Renal cortical epithelial cell (primary cell): Measurements from ENCODE around the gene KDSR. TPM values are rescaled to one million over a fixed set of nuclear protein-coding genes. Genes with fewer than 3 reads are reported as not detected.

Source experiments
- DNase-seq: peaks from one replicate; pipeline ENCODE4 v3.0.0-alpha.2; 2011; ENCODE audit warnings: low read depth
- total RNA-seq: library from RNA; depleted of rRNA; stranded (reverse); fragments of >200 nt; gene quantifications from 2 replicates; pipeline ENCODE4 v1.2.3, GENCODE V29; 2014

KDSR gene
- total RNA-seq: 26.2 and 75.1 TPM in 2 replicates

DNA sequence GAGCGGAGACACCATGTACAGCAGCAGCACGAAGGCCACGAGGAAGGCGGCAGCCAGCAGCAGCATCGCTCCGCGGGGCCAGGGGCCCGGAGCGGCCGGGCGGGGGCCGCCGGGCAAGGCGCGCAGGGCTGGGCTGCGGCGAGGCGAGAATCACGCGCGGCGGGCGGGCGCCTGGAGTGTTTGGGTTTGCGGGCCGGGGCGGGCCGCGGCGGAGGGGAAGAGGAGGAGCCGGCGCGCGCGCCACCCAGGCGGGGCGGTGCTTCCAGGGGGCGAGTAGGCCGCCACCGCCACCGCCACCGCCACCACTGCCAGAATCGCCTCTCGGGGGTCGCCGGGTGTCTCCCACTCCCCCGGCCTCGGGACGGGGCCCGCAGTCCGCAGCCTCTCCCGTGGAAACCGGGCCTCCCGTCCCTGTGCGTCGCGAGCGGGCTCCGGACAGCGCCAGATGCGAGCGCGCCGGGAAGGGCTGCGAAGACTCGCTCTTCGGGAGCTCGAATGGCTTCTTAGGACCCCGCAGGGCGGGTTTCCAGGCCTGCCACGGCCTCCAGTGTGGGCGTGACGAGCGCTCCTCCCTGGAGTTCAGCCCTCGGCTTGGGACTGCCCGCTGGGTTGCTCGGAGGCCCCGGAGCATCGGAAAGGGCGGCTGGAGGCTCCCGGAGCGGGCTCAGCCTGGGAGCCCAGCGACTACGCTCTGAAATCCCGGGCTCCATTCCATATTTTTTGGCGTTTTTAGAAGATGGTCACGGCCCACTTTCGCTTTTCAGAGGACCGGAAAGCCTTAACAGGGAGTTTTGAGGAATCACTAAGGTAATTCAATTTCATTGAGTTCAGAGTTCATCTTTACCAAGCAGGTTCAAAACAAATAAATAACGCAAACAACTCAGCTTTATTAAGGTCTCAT lies at the start of gene KDSR:
TSS of gene KDSR (minus strand) at position 154 of the 901 bp plus-strand sequence. CDS start at position 66, 88 bp downstream.
- DNase-seq: peak; percentile 95

GRCh38 chr18:63412953-63413352 lies 45.9 kb upstream of the KDSR start:
- DNase-seq: no peak

DNA sequence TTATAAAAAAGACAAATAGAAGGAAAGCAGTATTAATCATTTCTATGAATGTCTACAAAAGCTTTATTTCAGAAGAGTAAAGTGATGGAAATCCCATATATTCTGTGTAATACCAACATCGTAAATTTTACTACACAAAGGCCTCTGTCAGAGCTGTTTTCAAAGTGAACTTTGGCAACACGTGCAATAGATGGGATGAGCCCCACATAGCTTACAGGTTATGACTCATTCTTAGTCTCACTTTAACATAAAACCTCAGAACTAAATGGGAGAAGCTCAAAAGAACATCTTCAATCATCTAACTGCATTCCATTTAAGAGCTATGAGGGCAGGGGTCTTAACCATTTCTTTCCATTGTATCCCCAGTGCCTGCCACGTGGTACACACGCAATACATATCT lies 43.8 kb upstream of the KDSR start:
- DNase-seq: peak; percentile 72

DNA sequence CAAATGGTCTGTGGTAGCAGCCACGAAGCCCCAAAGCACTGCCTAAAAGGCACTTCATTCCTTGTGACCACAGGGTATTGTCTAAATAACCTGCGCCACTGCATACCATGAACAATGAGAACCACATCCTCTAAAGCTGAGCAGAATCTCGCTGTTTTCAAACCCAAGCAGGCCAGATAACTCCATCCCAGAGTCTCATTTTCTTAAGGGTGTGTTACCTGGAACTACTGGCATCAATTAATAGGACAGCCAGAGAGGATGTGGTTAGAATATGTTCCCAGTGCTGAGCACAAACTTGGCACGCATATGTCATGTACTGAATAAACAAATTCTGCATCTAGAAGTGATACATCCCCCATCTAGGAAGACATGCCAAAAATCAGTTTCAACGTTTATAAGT lies 42.3 kb upstream of the KDSR start:
- DNase-seq: no peak

DNA sequence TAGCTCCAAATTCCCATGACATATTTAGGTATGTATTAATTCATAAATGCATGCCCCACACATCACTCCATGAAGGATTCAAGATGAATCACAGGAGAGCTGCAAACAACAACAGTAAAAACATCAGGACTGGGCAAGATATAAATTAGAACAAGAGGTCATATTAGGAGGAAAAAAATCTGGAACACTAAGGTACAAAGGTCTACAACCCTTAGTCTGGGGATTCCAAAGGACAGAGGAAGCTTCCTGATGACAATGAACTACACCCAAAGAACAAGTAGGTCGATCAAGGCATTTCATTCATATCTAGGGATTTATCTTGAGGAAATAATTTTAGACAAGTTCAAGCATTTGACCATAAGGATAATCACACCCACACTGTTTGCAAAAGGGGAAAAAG lies 40.7 kb upstream of the KDSR start:
- DNase-seq: no peak

GRCh38 chr18:63405986-63406385 lies 39.0 kb upstream of the KDSR start:
- DNase-seq: no peak

DNA sequence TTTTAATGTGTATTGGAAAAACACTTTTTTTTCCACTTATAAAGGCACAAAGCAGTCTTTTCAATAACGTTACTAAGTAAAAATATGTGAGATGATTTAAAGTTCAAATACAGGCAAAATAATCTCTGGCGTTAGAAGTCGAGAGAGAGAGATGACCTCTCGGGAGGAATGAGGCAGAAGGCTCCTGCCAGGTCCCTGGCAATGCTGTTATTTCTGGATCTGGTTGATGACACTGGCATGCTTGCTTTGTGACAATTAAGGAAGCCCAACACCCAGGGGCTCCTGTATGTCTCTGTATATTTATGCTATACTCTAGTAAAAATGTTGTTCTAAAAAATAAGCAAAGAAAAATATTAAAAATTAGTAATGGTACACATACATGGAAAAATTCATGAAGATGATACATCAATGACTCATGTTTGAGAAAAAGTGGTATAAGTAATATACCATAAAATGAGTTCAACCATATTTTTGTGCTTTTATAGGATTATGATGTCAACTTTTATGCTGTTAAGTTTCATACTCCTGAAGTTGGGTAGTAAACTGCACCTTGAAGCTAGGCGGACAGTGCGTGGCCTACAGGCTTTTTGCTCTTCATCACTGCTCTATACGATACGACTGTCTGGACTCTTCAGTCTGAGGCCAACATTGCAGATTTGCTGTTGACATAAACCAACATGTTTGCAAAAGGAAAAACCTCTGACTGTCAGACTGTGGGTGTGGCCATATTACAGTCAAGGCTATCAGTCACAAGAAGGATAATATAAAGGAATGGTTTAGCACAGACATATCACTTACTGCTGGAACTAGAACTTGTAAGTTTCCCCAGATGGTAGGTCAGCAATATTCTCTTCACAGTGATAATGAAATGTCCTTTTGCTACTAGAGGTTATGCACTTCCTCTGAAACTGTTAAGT lies 35.5 kb upstream of the KDSR start:
- DNase-seq: no peak

- no peak for DNase-seq
Measured at GRCh38 chr18:63399300-63399699, 32.3 kb upstream of the KDSR start.

DNA sequence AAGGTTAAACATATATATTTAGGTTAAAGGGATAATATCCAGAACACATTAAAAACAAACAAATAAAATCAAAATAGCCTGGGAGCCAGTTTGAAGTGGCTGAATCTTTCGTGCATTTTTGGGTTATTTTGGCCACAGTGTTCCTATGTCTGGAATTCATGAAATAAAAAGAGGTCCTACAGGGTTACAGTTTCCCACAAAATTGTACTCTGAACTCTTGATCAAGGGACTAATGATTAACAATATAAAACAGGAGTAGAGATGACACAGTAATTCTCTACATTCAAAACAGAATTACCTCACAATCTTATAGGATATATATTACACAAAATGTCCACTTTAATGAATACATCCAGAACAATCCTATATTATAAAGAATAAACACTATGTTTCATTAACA lies 30.3 kb upstream of the KDSR start:
- DNase-seq: no peak

DNA sequence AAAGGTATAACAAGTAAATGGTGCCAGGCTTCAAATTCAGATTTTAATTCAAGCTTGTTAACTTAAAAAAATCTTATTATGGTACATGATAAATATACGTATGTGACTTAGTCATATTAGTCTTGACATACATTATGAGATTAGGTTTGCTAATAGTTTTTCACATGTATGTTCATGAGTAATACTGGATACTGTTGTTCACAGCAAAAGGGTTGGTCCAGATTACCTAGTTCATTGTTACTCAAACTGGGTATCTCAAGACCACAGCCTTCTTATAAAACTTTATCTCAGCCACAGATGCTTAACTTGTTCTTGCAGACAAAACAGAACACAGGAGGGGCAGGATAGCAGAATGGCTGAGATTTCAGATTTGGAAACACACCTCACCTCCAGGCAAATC lies 28.5 kb upstream of the KDSR start:
- no peak for DNase-seq

DNA sequence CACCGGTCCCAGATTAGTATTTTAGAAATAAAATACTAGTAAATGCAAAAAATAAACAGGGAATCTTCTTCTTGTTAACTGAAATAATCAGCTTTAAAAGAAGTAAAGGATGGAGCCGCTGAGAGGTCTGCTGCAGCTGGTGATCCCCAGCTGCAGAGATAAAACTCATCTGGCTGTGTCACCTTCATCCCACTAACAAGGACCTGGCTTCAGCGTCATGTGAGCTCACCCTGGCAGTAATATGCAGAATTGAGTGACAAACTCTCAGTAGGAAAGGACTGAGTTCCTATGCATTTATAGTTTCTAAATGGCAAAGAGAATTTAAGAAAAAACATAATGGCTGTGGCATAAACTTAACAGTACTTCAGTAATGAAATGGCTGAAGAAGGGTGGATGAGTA lies 27.9 kb upstream of the KDSR start:
- DNase-seq: no peak

DNA sequence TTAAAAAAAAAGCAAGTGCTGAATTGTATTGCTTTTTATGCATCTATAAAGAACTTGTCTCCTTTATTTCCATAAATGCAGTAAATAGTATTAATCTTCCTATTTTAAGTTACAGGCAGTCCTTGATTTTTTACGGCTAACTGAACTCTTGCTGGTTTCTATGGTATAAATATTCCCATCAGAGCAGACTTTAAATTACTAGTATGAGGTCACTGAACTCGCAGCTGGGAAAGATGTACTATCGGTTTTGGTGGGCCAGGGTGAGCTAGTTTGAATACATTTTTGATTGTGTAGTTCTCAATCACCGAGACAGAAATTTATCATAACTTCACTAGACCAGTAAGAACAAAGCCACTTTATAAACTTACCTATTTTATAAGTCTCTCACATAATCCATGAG lies 20.9 kb upstream of the KDSR start:
- DNase-seq: no peak

GRCh38 chr18:63382843-63383242 lies 15.8 kb upstream of the KDSR start:
- DNase-seq: no peak

DNA sequence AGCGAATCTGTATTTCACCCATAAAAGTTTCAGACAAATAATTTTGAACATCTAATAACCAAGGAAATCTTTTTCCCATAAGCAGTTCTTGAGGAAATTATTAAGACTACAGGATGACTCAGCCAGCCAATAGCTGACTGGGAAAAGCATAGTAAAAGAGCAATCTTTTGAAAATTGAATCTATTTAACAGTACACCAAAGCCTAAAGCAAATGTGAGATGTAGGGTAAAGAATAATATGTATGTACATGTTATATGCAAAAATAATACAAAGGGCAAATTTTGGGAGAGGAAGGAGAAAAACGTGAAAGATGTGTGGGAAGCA lies 12.6 kb upstream of the KDSR start:
- DNase-seq: no peak

- no peak for DNase-seq
Measured at GRCh38 chr18:63378919-63379638, 12.1 kb upstream of the KDSR start.

- DNase-seq: no peak
Measured at GRCh38 chr18:63377275-63377980, 10.4 kb upstream of the KDSR start.

GRCh38 chr18:63376538-63376937 lies 9.5 kb upstream of the KDSR start:
- no peak for DNase-seq

DNA sequence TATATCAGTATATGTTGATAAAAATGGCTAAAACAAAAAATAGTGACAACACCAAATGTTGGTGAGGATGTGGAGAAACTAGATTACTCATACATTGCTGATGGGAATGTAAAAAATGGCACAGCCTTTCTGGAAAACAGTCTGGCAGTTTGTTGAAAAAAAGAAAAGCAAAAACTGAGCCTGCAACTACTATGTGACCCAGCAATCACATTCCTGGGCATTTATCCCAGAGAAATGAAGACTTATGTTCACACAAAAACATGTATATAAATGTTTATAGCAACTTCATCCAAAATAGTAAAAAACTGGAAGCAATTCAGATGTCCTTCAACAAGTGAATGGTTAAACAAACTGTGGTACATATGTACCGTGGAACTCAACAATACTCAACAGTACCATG lies 7.5 kb upstream of the KDSR start:
- DNase-seq: no peak

- no peak for DNase-seq
Measured at GRCh38 chr18:63373161-63373560, 6.2 kb upstream of the KDSR start.

DNA sequence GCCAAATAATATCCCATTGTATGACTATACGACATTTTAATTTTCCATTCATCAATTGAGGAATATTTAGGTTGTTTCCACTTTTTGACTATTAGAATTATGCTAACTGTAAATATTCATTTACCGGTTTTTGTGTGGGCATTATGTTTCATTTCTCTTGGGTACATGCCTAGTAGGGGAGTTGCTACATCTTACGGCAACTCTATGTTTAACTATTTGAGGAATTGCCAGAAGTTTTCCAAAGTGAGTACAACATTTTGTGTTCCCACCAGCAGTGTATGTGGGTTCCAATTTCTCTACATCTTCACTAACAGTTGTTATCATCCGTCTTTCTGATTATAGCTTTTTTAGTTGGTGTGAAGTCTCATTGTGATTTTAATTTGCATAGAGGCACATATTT lies 1.6 kb upstream of the KDSR start:
- no peak for DNase-seq

- peak; percentile 59 for DNase-seq
Measured at GRCh38 chr18:63366213-63367052, 573 bp downstream of the KDSR start.
